NB4 (cell line): ENCODE measurements around the gene MAIP1.

Source experiments
- CTCF ChIP-seq: IDR thresholded peaks from one replicate; pipeline ENCODE4 v1.5.1; 2012; ENCODE audit warnings: low read depth, low read length
- POLR2A ChIP-seq: IDR thresholded peaks from 2 replicates; pipeline ENCODE4 v1.6.1; 2011; ENCODE audit warnings: mild to moderate bottlenecking; ENCODE audit not compliant: insufficient read length; ENCODE audit errors: extremely low read depth

GRCh38 chr2:199966976-199967375 is 11.6 kb downstream of the MAIP1 start:
- no peak for TF ChIP-seq CTCF
- no peak for TF ChIP-seq POLR2A
